NB4 (cell line): Measurements from ENCODE around the gene SEL1L3.
A peak's percentile ranks its signal among the peaks of the same experiment; 100 is the strongest.

Source experiments
- DNase-seq: peaks from one replicate; pipeline ENCODE4 v3.0.0; 2010; ENCODE audit warnings: low read depth
- H3K4me3 ChIP-seq: one replicate; pipeline ENCODE4 v1.5.1; 2011; ENCODE audit warnings: mild to moderate bottlenecking, low read depth, low read length, moderate library complexity
- CTCF ChIP-seq: IDR thresholded peaks from one replicate; pipeline ENCODE4 v1.5.1; 2012; ENCODE audit warnings: low read depth, low read length
- MAX ChIP-seq: IDR thresholded peaks from 2 replicates; pipeline ENCODE4 v1.6.1; 2011; ENCODE audit warnings: low read depth, low read length
- MYC ChIP-seq: IDR thresholded peaks from 2 replicates; pipeline ENCODE4 v1.6.1; 2011; ENCODE audit warnings: low read depth, low read length
- POLR2A ChIP-seq: IDR thresholded peaks from 2 replicates; pipeline ENCODE4 v1.6.1; 2011; ENCODE audit warnings: mild to moderate bottlenecking; ENCODE audit not compliant: insufficient read length; ENCODE audit errors: extremely low read depth

SEL1L3 gene

GRCh38 chr4:25882226-25882625 is 19.4 kb upstream of the SEL1L3 start:
- DNase-seq = no peak
- TF ChIP-seq CTCF = no peak
- TF ChIP-seq POLR2A = no peak
- TF ChIP-seq MAX = no peak
- no peak for TF ChIP-seq MYC
- H3K4me3 ChIP-seq = no peak overlapping the region

GRCh38 chr4:25881193-25881592 is 18.4 kb upstream of the SEL1L3 start:
- no peak for TF ChIP-seq MYC
- no peak for TF ChIP-seq POLR2A
- no peak for TF ChIP-seq MAX
- no peak for TF ChIP-seq CTCF
- peak; percentile 43 for DNase-seq
- H3K4me3 ChIP-seq = no peak overlapping the region

- peak; percentile 86 for DNase-seq
- no peak for TF ChIP-seq POLR2A
- TF ChIP-seq CTCF = no peak
- peak; percentile 11; the same call in 1 of the 2 replicates for TF ChIP-seq MYC
- TF ChIP-seq MAX = no peak
- no peak overlapping the region for H3K4me3 ChIP-seq
These were observed 17.3 kb upstream of the SEL1L3 start for GRCh38 chr4:25879991-25880651.

GRCh38 chr4:25879587-25879986 is 16.8 kb upstream of the SEL1L3 start:
- no peak for TF ChIP-seq MYC
- peak; percentile 30 for DNase-seq
- H3K4me3 ChIP-seq = no peak overlapping the region

- DNase-seq = no peak
- no peak for TF ChIP-seq MYC
- TF ChIP-seq CTCF = no peak
- TF ChIP-seq POLR2A = no peak
- no peak for TF ChIP-seq MAX
- H3K4me3 ChIP-seq = no peak overlapping the region
These were observed 16.4 kb upstream of the SEL1L3 start for GRCh38 chr4:25879091-25879584.

- TF ChIP-seq MYC (no peak), MAX (no peak), POLR2A (no peak), CTCF (no peak)
- DNase-seq = peak; percentile 43
- no peak overlapping the region for H3K4me3 ChIP-seq
These were observed 15.9 kb upstream of the SEL1L3 start for GRCh38 chr4:25878676-25879075.
